Measurements from ENCODE around the gene DUSP16.

GRCh38 chr12:12452326-12452902 is 110.2 kb downstream of the DUSP16 start:
- no peak for TF ChIP-seq POLR2AphosphoS5 (IDR thresholded peaks at IDR 0.05)
- TF ChIP-seq CTCF (IDR thresholded peaks at IDR 0.05): no peak
- no peak for TF ChIP-seq POLR2A (IDR thresholded peaks at IDR 0.05)

Measured in sigmoid colon (tissue), 4 donors.